Frontal cortex (tissue), 4 donors: ENCODE results near the gene KMT5C. TPM values are rescaled to one million over a fixed set of nuclear protein-coding genes. Genes with fewer than 3 reads are reported as not detected.
A peak's percentile ranks its signal among the peaks of the same experiment; 100 is the strongest.

Experiments used
- DNase-seq, 2 donors: peaks; one replicate each; pipeline ENCODE4 v3.0.0; 2012; ENCODE audit warnings: low spot score in 2 of 2
- FAIRE-seq: peaks from 2 replicates; lab custom pipeline; 2012; peaks lifted over from hg19 to GRCh38; lab: Jason Lieb, UNC
- total RNA-seq: library from RNA; depleted of rRNA; stranded (reverse); fragments of >200 nt; gene quantifications from one replicate; pipeline ENCODE4 v1.2.3, GENCODE V29; 2014
- donor health status: control.
- donor health status: control.
- donor health status: control.

KMT5C gene
- 5.7 TPM for total RNA-seq

DNA sequence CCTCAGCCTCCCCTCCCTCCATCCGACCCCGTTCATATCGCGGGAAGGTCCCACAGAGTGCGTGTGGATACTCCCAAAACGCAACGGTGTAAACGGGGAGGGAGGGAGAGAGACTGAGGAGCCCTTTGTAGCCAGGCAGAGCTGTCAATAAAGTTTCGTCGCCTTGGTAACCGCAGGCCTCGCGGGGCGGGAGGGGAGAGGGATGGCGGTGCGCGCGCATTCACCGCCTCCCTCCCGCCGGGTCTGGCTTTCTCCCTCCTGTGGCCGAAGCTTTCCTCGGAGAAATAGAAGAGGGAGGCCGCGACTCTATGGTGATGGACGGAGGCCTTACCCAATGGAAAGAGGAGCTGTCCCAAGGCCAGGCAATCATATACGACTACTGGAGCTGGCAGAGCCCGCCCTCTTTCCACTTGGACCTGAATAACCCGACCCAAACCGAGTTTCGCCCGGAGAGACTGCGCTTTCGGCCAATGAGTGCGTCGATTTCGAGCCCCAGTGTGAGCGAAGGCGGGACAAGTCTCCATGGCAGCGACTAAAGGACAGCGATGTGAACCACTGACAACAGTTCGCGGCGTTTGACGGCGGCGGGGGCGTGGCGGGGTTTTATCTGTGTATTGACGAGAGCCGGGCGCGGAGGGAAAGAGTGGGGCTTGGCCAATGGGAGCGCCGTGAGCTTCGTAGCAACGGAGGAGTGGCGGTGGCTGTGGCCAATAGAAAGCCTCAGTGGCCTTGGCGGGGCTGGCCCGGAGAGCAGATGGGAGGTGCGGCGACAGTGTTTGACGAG, at the start of gene KMT5C:
Gene KMT5C, plus strand, starts transcription at position 772 of the 784 bp plus-strand sequence. CDS start 2,061 bp downstream, outside the sequence.
- DNase-seq (peak; percentile 98), FAIRE-seq (peak; percentile 99)

DNA sequence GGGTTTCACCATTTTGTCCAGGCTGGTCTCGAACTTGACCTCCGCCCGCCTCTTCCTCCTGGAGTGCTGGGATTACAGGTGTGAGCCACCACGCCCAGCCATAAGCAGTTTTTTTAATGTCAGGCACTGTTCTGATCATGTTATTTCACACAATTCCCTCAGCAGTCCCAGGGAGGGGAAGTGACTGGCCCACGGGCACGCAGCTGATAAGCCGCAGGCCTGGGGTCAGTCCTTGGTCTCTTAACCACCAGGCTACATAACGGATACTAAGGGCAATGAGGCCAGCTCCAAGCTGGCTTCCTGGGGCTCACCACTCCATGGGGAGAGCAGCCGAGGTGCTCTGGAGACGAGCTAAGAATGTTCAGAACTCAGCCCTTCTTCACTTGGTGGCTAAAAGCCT, 42.4 kb upstream of the KMT5C start:
- DNase-seq (no peak), FAIRE-seq (no peak)

DNA sequence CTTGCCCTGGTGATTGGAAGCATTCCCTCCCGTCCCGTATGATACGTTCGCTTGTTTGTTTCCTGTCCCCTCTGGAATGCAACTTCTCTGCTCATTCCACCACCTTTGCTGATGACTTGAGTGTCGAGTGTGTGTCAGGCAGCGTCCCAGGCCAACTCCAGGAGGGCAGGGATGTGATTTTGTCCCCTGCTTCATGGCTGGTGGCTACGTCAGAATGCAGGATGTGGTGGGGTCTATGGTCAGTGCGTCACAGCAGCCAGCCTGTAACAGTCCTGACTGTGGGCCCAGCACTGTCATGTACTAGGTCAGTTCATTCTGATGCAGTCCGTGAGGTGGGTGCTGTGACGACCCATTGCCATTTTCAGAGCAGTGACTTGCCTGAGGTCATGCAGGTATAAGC, 39.7 kb upstream of the KMT5C start:
- FAIRE-seq: no peak
- DNase-seq: no peak

DNA sequence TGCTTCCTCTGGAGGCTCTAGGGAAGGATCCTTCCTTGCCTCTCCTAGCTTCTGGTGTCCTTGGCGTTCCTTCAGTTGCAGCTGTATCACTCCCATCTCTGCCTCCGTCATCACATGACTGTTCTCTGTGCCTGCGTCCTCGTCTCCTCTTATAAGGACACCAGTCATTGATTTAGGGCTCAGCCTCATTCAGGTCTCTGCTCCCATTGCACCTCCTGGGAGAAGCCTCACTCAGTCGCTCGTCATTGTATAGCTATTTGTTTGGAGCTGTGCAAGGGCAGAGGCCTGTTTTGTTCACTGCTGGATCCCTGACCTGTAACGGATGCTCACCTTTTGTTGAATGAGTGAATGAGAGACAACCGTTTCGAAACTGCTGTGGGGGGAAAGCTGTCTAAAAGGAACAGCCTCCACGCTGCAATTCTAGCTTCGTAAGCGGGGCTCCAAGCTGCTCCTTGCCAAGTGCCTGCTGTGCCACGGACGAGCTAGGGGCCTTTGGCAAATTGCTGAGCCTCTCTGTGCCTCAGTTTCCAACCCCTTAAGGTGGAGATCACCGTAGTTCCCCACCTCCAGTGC, 38.7 kb upstream of the KMT5C start:
- FAIRE-seq (no peak), DNase-seq (no peak)

GRCh38 chr19:55301459-55302317, 38.0 kb upstream of the KMT5C start:
- peak; percentile 88 to 92 for DNase-seq
- no peak for FAIRE-seq

- DNase-seq (no peak), FAIRE-seq (no peak)
Observed at GRCh38 chr19:55302318-55302703, 37.4 kb upstream of the KMT5C start.

DNA sequence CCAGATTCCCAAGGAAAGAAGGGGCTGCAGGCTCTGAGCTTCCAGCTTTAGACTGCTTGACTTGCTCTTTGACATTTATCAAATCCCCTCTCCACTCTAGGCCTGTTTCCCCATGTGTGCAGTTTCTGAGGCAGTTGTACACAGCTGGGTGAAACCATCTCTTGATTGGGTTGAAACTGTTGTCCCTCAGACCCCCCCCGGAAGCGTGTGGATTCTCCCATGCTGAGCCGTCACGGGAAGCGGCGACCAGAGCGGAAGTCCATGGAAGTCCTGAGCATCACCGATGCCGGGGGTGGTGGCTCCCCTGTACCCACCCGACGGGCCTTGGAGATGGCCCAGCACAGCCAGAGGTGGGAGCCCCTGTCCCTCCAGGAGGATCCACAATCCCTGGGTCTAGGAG, 36.2 kb upstream of the KMT5C start:
- no peak for FAIRE-seq
- no peak for DNase-seq

GRCh38 chr19:55304279-55304978, 35.2 kb upstream of the KMT5C start:
- DNase-seq (no peak), FAIRE-seq (no peak)

GRCh38 chr19:55304980-55305379, 34.7 kb upstream of the KMT5C start:
- FAIRE-seq (no peak), DNase-seq (no peak)

GRCh38 chr19:55305491-55305890, 34.2 kb upstream of the KMT5C start:
- DNase-seq (peak; percentile 67 to 74), FAIRE-seq (no peak)

DNA sequence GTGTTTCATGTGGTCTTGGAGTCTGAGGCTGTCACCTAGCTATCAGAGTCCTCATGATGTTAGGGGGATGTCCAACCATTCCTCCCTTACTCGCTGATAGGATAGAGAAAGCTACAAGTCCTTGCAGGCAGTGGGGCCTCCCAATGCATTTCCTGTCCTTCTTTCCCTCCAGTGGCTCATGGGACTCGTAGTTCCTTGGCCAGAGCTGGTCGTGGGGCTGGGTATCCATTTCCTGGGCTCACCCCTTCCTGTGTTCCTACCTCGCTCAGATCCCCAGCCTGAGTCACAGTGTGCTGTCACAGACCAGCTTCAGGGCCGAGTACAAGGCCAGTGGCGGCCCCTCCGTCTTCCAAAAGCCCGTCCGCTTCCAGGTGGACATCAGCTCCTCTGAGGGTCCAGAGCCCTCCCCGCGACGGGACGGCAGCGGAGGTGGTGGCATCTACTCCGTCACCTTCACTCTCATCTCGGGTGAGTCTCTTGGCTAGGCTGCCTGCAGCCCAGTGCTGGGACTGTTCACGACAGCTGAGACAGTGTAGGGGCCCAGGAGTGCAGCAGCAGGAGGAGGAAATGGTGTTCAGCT, 33.6 kb upstream of the KMT5C start:
- FAIRE-seq (no peak), DNase-seq (no peak)

DNA sequence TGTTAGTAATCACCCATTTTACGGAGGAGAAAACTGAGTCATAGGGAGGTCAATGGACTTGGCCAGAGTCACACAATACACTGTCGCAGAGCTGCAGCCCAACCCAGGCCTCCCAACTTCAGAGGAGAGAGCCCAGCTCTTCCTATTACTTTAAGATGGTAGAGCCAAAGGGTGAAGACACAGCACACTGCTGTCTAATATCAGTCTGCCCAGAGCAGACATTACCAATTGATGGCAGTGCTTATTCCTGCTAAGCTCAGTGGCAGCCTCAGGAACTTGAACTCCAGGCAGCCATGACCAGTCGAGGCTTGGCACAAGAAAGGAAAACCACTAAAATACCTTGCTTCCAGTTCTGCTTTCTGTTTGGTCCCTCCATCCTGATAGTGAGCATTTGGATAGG, 33.0 kb upstream of the KMT5C start:
- FAIRE-seq: no peak

GRCh38 chr19:55308281-55308680, 31.4 kb upstream of the KMT5C start:
- no peak for DNase-seq
- FAIRE-seq: no peak

More for the DNA sequence above, 33.0 kb upstream of the KMT5C start:
- no peak for DNase-seq

- DNase-seq (no peak), FAIRE-seq (no peak)
Observed at GRCh38 chr19:55309448-55309847, 30.2 kb upstream of the KMT5C start.

- FAIRE-seq: no peak
Observed at GRCh38 chr19:55310498-55310897, 29.2 kb upstream of the KMT5C start.

DNA sequence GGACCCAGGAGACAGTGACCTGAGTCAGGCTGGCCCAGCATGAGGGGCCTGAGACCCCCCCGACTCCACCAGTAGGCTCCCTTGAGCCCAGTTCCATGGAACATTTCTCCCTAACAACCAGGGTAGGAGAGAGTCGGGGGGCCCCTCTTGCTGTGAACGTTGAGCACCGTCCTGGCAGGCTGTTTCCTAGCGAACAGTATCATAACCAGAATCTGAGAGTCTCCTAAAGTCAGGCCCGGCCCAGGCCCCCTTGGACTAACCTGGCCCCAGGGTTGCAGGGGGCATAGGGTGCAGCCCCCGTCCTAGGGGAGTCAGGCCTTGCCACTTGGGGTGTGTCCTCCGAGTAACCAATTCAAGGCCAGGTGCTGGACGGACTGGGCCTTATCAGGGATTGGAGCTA, 28.3 kb upstream of the KMT5C start:
- DNase-seq: no peak
- no peak for FAIRE-seq

More at GRCh38 chr19:55310498-55310897, 29.2 kb upstream of the KMT5C start:
- DNase-seq: no peak

GRCh38 chr19:55311797-55312196, 27.9 kb upstream of the KMT5C start:
- no peak for FAIRE-seq
- no peak for DNase-seq

- FAIRE-seq: no peak
- no peak for DNase-seq
Observed at GRCh38 chr19:55312621-55313512, 26.8 kb upstream of the KMT5C start.

DNA sequence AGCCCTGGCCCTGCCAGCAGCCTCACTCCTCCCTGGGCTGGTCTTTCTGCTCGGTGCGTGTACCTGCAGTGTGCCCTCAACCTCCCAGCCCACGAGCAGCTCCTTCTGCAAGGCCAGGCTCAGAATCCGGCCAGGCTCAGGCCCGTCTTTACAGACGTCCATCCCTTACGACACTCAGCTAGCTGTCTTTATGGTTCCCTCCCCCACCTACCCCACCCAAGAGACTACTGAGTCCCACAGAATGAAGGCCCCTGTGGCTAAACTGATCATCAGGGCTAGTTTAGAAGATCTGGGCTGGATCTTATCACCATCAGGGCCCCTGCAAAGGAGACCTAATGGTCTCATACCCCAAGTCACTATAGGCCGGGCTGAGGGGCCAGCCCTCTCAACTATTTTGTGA, 25.3 kb upstream of the KMT5C start:
- DNase-seq: no peak
- FAIRE-seq: no peak
